GM18951 (cell line): ENCODE measurements around the gene SYDE1.
A peak's percentile ranks its signal among the peaks of the same experiment; 100 is the strongest.

ENCODE experiments used
- POLR2A ChIP-seq: IDR thresholded peaks from 4 replicates; pipeline ENCODE4 v1.6.1; 2011; ENCODE audit warnings: mild to moderate bottlenecking; ENCODE audit not compliant: insufficient read length, insufficient read depth; ENCODE audit errors: extremely low read depth
- in situ Hi-C: fragments of 300-500 bp; cut with MboI; formaldehyde crosslinking; loops from one replicate; pipeline ENCODE4 v1.12.0; 2022; ENCODE audit warnings: low sequenced_read_pairs, mixed read lengths, inconsistent platforms; ENCODE audit not compliant: unreplicated experiment

Gene SYDE1

GRCh38 chr19:15125232-15126067 is 18.2 kb downstream of the SYDE1 start:
- in situ Hi-C loops = no loop called here
- peak; percentile 76 for TF ChIP-seq POLR2A

- in situ Hi-C loops = no loop called here
- no peak for TF ChIP-seq POLR2A
Observed at GRCh38 chr19:15126131-15126910, 19.1 kb downstream of the SYDE1 start.

GRCh38 chr19:15128162-15128770 is 21.1 kb downstream of the SYDE1 start:
- TF ChIP-seq POLR2A = no peak
- in situ Hi-C loops = no loop called here

- TF ChIP-seq POLR2A = no peak
- in situ Hi-C loops = no loop called here
Observed at GRCh38 chr19:15129856-15130585, 22.8 kb downstream of the SYDE1 start.

- in situ Hi-C loops = no loop called here
- no peak for TF ChIP-seq POLR2A
Observed at GRCh38 chr19:15136234-15136954, 29.2 kb downstream of the SYDE1 start.

- no peak for TF ChIP-seq POLR2A
- in situ Hi-C loops = no loop called here
Observed at GRCh38 chr19:15137777-15138176, 30.6 kb downstream of the SYDE1 start.

- in situ Hi-C loops = no loop called here
- TF ChIP-seq POLR2A = no peak
Observed at GRCh38 chr19:15138427-15138826, 31.2 kb downstream of the SYDE1 start.

- in situ Hi-C loops = no loop called here
- TF ChIP-seq POLR2A = no peak
Observed at GRCh38 chr19:15141143-15141542, 33.9 kb downstream of the SYDE1 start.

GRCh38 chr19:15142313-15142712 is 35.1 kb downstream of the SYDE1 start:
- in situ Hi-C loops = no loop called here
- TF ChIP-seq POLR2A = no peak

GRCh38 chr19:15144046-15144646 is 36.9 kb downstream of the SYDE1 start:
- in situ Hi-C loops = no loop called here
- no peak for TF ChIP-seq POLR2A

GRCh38 chr19:15147090-15147489 is 39.9 kb downstream of the SYDE1 start:
- in situ Hi-C loops = no loop called here

GRCh38 chr19:15149737-15150136 is 42.5 kb downstream of the SYDE1 start:
- in situ Hi-C loops = no loop called here
- TF ChIP-seq POLR2A = no peak

More at GRCh38 chr19:15147090-15147489, 39.9 kb downstream of the SYDE1 start:
- no peak for TF ChIP-seq POLR2A
